H1 (cell line): ENCODE results near the gene PCDHA10. TPM values are rescaled to one million over a fixed set of nuclear protein-coding genes. Genes with fewer than 3 reads are reported as not detected.

Experiments
- CTCF ChIA-PET: fragments of 300-600 bp; sonication (Branson Sonifier 250); formaldehyde crosslinking; loops from one replicate; lab custom pipeline; 2021; ENCODE audit not compliant: partially characterized antibody; lab: Charles Lee
- POLR2A ChIA-PET: fragments of 300-600 bp; sonication (Branson Sonifier 250); formaldehyde crosslinking; loops from one replicate; lab custom pipeline; 2021; ENCODE audit warnings: inconsistent platforms; ENCODE audit not compliant: partially characterized antibody; lab: Charles Lee
- DNase-seq, 2 experiments: peaks; one replicate each; pipeline versions ENCODE4 v3.0.0 to v3.0.0-alpha.2; 2010 to 2022; ENCODE audit warnings: low spot score in 2 of 2, low read depth in 1 of 2, mixed read lengths in 1 of 2
- FAIRE-seq: peaks from 2 replicates; lab custom pipeline; 2011; peaks lifted over from hg19 to GRCh38; lab: Jason Lieb, UNC
- H2AFZ ChIP-seq: 2 replicates; pipeline ENCODE4 v1.8.1; 2012; ENCODE audit warnings: low read length, inconsistent platforms
- H2AK5ac ChIP-seq: 2 replicates; pipeline ENCODE4 v1.6.1; 2013; ENCODE audit warnings: low read depth, low read length
- H2BK120ac ChIP-seq: replicated peaks from 2 replicates; pipeline ENCODE3; 2013; ENCODE audit warnings: low read depth, low read length, inconsistent platforms
- H2BK12ac ChIP-seq: 2 replicates; pipeline ENCODE4 v1.6.1; 2013; ENCODE audit warnings: low read depth, low read length
- H2BK15ac ChIP-seq: 2 replicates; pipeline ENCODE4 v1.6.1; 2013; ENCODE audit warnings: low read length
- H2BK20ac ChIP-seq: 2 replicates; pipeline ENCODE4 v1.6.1; 2013; ENCODE audit warnings: low read length
- H2BK5ac ChIP-seq: 2 replicates; pipeline ENCODE4 v1.6.1; 2013; ENCODE audit warnings: low read depth, low read length
- H3K14ac ChIP-seq: 2 replicates; pipeline ENCODE4 v1.6.1; 2013; ENCODE audit warnings: inconsistent platforms; ENCODE audit not compliant: insufficient read length
- H3K18ac ChIP-seq: 2 replicates; pipeline ENCODE4 v1.6.1; 2013; ENCODE audit warnings: low read length; ENCODE audit errors: extremely low read depth
- H3K23ac ChIP-seq: 2 replicates; pipeline ENCODE4 v1.6.1; 2013; ENCODE audit warnings: inconsistent platforms; ENCODE audit not compliant: insufficient read length
- H3K23me2 ChIP-seq: 2 replicates; pipeline ENCODE4 v1.6.1; 2013; ENCODE audit warnings: low read depth, low read length
- H3K27ac ChIP-seq: 2 replicates; pipeline ENCODE4 v1.6.1; 2011; ENCODE audit warnings: low read depth, low read length, inconsistent platforms
- H3K27me3 ChIP-seq, 4 experiments: replicated peaks in 1 of 4; 1 replicate in 1 of 4; 2 replicates in 3 of 4; pipeline versions ENCODE4 v1.6.1 to v1.8.1; 2011 to 2013; ENCODE audit warnings: low read length in 3 of 4, mild to moderate bottlenecking in 3 of 4, inconsistent platforms in 2 of 4, mixed read lengths in 2 of 4, moderate library complexity in 1 of 4; ENCODE audit not compliant: control insufficient read depth in 3 of 4, insufficient read depth in 3 of 4; ENCODE audit errors: extremely low read depth in 1 of 4
- H3K36me3 ChIP-seq, 4 experiments: 2 replicates each; pipeline versions ENCODE4 v1.6.1 to v1.8.1; 2011 to 2013; ENCODE audit warnings: mild to moderate bottlenecking in 4 of 4, low read length in 3 of 4, moderate library complexity in 2 of 4, control low read depth in 1 of 4, inconsistent platforms in 1 of 4; ENCODE audit not compliant: insufficient read depth in 4 of 4, control insufficient read depth in 2 of 4
- H3K4ac ChIP-seq: replicated peaks from 2 replicates; pipeline ENCODE3; 2013; ENCODE audit warnings: low read length, low read depth, mixed read lengths, inconsistent platforms; ENCODE audit not compliant: insufficient read length
- H3K4me1 ChIP-seq, 4 experiments: replicated peaks in 1 of 4; 1 replicate in 1 of 4; 2 replicates in 3 of 4; pipeline versions ENCODE4 v1.6.1 to v1.8.1; 2011 to 2013; ENCODE audit warnings: low read length in 3 of 4, inconsistent platforms in 2 of 4, mixed read lengths in 1 of 4; ENCODE audit not compliant: insufficient read depth in 4 of 4, control insufficient read depth in 3 of 4
- H3K4me2 ChIP-seq, 2 experiments: 2 replicates each; pipeline versions ENCODE4 v1.6.1 to v1.8.1; 2011 to 2013; ENCODE audit warnings: low read depth in 2 of 2, low read length in 2 of 2, control low read depth in 1 of 2, inconsistent platforms in 1 of 2, mild to moderate bottlenecking in 1 of 2; ENCODE audit not compliant: insufficient read depth in 1 of 2
- H3K4me3 ChIP-seq, 4 experiments: fragments of 200-600, 300-600 bp in 1 of 4; sonication (generic), shearing (Covaris generic), sonication (Bioruptor Twin) in 1 of 4; 2 replicates each; pipeline versions ENCODE4 v1.5.1 to v1.8.1; 2011 to 2016; ENCODE audit warnings: low read length in 4 of 4, low read depth in 3 of 4, control low read depth in 2 of 4, inconsistent platforms in 2 of 4, mild to moderate bottlenecking in 2 of 4, mixed read lengths in 1 of 4, moderate library complexity in 1 of 4; ENCODE audit not compliant: insufficient read depth in 2 of 4; ENCODE audit errors: extremely low read depth in 1 of 4
- H3K56ac ChIP-seq: replicated peaks from 2 replicates; pipeline ENCODE3; 2013; ENCODE audit warnings: low read depth, mild to moderate bottlenecking, mixed read lengths, low read length, inconsistent platforms; ENCODE audit not compliant: insufficient read length
- H3K79me1 ChIP-seq: 2 replicates; pipeline ENCODE4 v1.6.1; 2013; ENCODE audit warnings: low read depth, low read length, control low read depth
- H3K79me2 ChIP-seq, 2 experiments: 2 replicates each; pipeline versions ENCODE4 v1.6.1 to v1.8.1; 2012 to 2013; ENCODE audit warnings: low read length in 2 of 2, mild to moderate bottlenecking in 2 of 2, inconsistent platforms in 1 of 2; ENCODE audit not compliant: insufficient read depth in 2 of 2, control insufficient read depth in 1 of 2
- H3K9ac ChIP-seq, 4 experiments: replicated peaks in 1 of 4; 1 replicate in 1 of 4; 2 replicates in 3 of 4; pipeline versions ENCODE4 v1.6.1 to v1.8.1; 2011 to 2013; ENCODE audit warnings: low read depth in 3 of 4, low read length in 3 of 4, control low read depth in 2 of 4, mild to moderate bottlenecking in 2 of 4, moderate library complexity in 2 of 4, inconsistent platforms in 1 of 4; ENCODE audit errors: extremely low read depth in 1 of 4
- H3K9me3 ChIP-seq, 2 experiments: 2 replicates each; pipeline versions ENCODE4 v1.6.1 to v1.8.1; 2012 to 2013; ENCODE audit warnings: mild to moderate bottlenecking in 2 of 2, moderate library complexity in 2 of 2, control low read depth in 1 of 2, inconsistent platforms in 1 of 2, low read depth in 1 of 2, low read length in 1 of 2, mixed read lengths in 1 of 2; ENCODE audit not compliant: insufficient read depth in 2 of 2
- H4K20me1 ChIP-seq, 2 experiments: replicated peaks in 1 of 2; 2 replicates each; pipeline versions ENCODE3 to v1.8.1; 2011 to 2013; ENCODE audit warnings: inconsistent platforms in 2 of 2, low read length in 2 of 2, mild to moderate bottlenecking in 1 of 2; ENCODE audit not compliant: insufficient read depth in 2 of 2, control insufficient read depth in 1 of 2
- H4K5ac ChIP-seq: 2 replicates; pipeline ENCODE4 v1.6.1; 2013; ENCODE audit warnings: low read length, low read depth, mixed read lengths, inconsistent platforms; ENCODE audit not compliant: insufficient read length
- H4K8ac ChIP-seq: 2 replicates; pipeline ENCODE4 v1.8.0; 2013; ENCODE audit warnings: mild to moderate bottlenecking, moderate library complexity, low read length, inconsistent platforms; ENCODE audit not compliant: insufficient read depth; ENCODE audit errors: extremely low read depth
- H4K91ac ChIP-seq: replicated peaks from 2 replicates; pipeline ENCODE3; 2013; ENCODE audit warnings: low read length, mixed read lengths, inconsistent platforms; ENCODE audit not compliant: insufficient read length
- TAF7 ChIP-seq: optimal IDR thresholded peaks from 2 replicates; pipeline ENCODE3; 2011; ENCODE audit warnings: low read depth, mild to moderate bottlenecking, inconsistent platforms, low read length, moderate library complexity, borderline replicate concordance
- WGBS, 2 experiments: shearing (Covaris generic) in 1 of 2; methylation state at CpG; one replicate each; pipeline versions ENCODE4 v1.1.6 to v1.1.7; 2013 to 2015; ENCODE audit warnings: low lambda C conversion rate in 2 of 2, mixed read lengths in 2 of 2, inconsistent platforms in 1 of 2, low coverage in 1 of 2, missing lambda C conversion rate in 1 of 2; ENCODE audit not compliant: insufficient replicate concordance in 2 of 2, insufficient coverage in 1 of 2, insufficient read length in 1 of 2; ENCODE audit errors: extremely low coverage in 1 of 2, missing lambda C conversion rate in 1 of 2; 5-methylcytosine and 5-hydroxymethylcytosine counted together
- polyA plus RNA-seq, 7 experiments: library from polyadenylated mRNA; depleted of rRNA in 3 of 7; stranded (reverse) in 5 of 7; unstranded in 2 of 7; fragments of >200 nt in 5 of 7; fragments of 200-250 nt in 2 of 7; gene quantifications; 1 replicate in 5 of 7; 2 replicates in 1 of 7; 4 replicates in 1 of 7; pipeline versions ENCODE4 v1.2.1 to v1.2.3, GENCODE V29; 2011 to 2013; ENCODE audit warnings: missing spikeins in 2 of 7, mixed read lengths in 2 of 7
- total RNA-seq: library from RNA; stranded (reverse); fragmentation: NEBNext Ultra II Directional; extraction: Animal tissue kit (Norgen Biotek cat#: 25700); gene quantifications from 2 replicates; pipeline ENCODE4 v1.2.1, GENCODE V29; 2021
- TF ChIP-seq, protein P1 (sequence below), 3 experiments: IDR thresholded peaks; 1 replicate in 2 of 3; 2 replicates in 1 of 3; pipeline versions ENCODE4 v1.5.1 to v1.6.1; 2011; ENCODE audit warnings: low read length in 3 of 3, mild to moderate bottlenecking in 3 of 3, inconsistent platforms in 2 of 3, low read depth in 1 of 3, moderate library complexity in 1 of 3; ENCODE audit not compliant: insufficient read depth in 1 of 3; ENCODE audit errors: control extremely low read depth in 1 of 3

PCDHA10 gene
- total and polyA plus RNA-seq, 2 of the 8 experiments (the other 6 are each of a cell fraction or from before 2014, with no cell fraction given) = 2.8 to 5.4 TPM

DNA sequence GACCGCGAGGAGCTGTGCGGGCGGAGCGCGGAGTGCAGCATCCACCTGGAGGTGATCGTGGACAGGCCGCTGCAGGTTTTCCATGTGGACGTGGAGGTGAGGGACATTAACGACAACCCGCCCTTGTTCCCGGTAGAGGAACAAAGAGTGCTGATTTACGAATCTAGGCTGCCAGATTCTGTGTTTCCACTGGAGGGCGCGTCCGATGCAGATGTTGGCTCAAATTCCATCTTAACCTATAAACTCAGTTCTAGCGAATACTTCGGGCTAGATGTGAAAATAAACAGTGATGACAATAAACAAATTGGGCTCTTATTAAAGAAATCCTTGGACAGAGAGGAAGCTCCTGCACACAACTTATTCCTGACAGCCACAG, 27.3 kb upstream of the PCDHA10 start:
- H2BK12ac ChIP-seq = no peak overlapping the region
- H4K91ac ChIP-seq = no peak overlapping the region
- POLR2A ChIA-PET = interaction anchor here (0.7 to 1.8 kb wide), 9 partner anchors 8 to 266 kb away, joined by 3 to 5 read pairs (median 4); partner anchors contain the start of genes PCDHA1, PCDHA12, PCDHA8 and PCDHB2
- no peak overlapping the region for H2AFZ ChIP-seq
- DNase-seq = peak in 1 of 2 experiments; percentile 56
- H3K9me3 ChIP-seq = peaks cover 0 to 10% of the 10 kb centered on the region in 2 experiments; a peak in 1 of 4 replicates
- no peaks in the 10 kb centered on the region for H3K79me1 ChIP-seq
- 97% methylated on average over 16 of the region's 18 CpGs; no CpG with 5 or more reads in 1 of the 2 experiments for WGBS, 2 experiments
- no peak overlapping the region for H3K23ac ChIP-seq
- peak overlapping the region in 1 of 4 experiments; percentile 62; a peak in 2 of 8 replicates for H3K4me3 ChIP-seq
- CTCF ChIA-PET = interaction anchor here (0.7 to 6.0 kb wide), 27 partner anchors 8 to 225 kb away, joined by 3 to 58 read pairs (median 5); partner anchors contain the start of genes PCDHA1, PCDHA10, PCDHA11 and PCDHA2
- no peaks in the 10 kb centered on the region for H3K4me1 ChIP-seq
- H3K9ac ChIP-seq = no peak overlapping the region
- no peak overlapping the region; the same call in 1 of the 2 replicates for H3K18ac ChIP-seq
- H3K4me2 ChIP-seq = no peak overlapping the region; a peak in 1 of 4 replicates
- H3K36me3 ChIP-seq = peaks cover 0 to 3% (median 0%) of the 10 kb centered on the region in 4 experiments; a peak in 1 of 8 replicates
- H4K20me1 ChIP-seq = peaks cover 0 to 1% of the 10 kb centered on the region in 2 experiments
- H3K27me3 ChIP-seq = no peaks in the 10 kb centered on the region
- TF ChIP-seq TAF7 = no peak
- TF ChIP-seq, protein P1, sequence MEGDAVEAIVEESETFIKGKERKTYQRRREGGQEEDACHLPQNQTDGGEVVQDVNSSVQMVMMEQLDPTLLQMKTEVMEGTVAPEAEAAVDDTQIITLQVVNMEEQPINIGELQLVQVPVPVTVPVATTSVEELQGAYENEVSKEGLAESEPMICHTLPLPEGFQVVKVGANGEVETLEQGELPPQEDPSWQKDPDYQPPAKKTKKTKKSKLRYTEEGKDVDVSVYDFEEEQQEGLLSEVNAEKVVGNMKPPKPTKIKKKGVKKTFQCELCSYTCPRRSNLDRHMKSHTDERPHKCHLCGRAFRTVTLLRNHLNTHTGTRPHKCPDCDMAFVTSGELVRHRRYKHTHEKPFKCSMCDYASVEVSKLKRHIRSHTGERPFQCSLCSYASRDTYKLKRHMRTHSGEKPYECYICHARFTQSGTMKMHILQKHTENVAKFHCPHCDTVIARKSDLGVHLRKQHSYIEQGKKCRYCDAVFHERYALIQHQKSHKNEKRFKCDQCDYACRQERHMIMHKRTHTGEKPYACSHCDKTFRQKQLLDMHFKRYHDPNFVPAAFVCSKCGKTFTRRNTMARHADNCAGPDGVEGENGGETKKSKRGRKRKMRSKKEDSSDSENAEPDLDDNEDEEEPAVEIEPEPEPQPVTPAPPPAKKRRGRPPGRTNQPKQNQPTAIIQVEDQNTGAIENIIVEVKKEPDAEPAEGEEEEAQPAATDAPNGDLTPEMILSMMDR (IDR thresholded peaks at IDR 0.05; ENCODE audit: control extremely low read depth in 1 of 3, insufficient read depth in 1 of 3, low read depth in 1 of 3, low read length in 3 of 3) = peak; percentile 13 to 32 (median 27); a peak in 3 of 4 replicates
- no peak overlapping the region for H4K8ac ChIP-seq
- H3K27ac ChIP-seq = no peak overlapping the region
- H2BK5ac ChIP-seq = no peak overlapping the region
- no peak overlapping the region for H2BK120ac ChIP-seq
- no peak overlapping the region for H2BK15ac ChIP-seq
- no peak overlapping the region for H3K56ac ChIP-seq
- no peaks in the 10 kb centered on the region for H3K23me2 ChIP-seq
- no peak overlapping the region for H2BK20ac ChIP-seq
- no peak for FAIRE-seq
- H3K14ac ChIP-seq = no peak overlapping the region
- no peaks in the 10 kb centered on the region; a peak in 1 of 4 replicates for H3K79me2 ChIP-seq
- no peak overlapping the region for H4K5ac ChIP-seq
- H2AK5ac ChIP-seq = no peak overlapping the region
- no peak overlapping the region for H3K4ac ChIP-seq
